ENCODE data around the gene KRTAP5-1.
"Not testable (repeated sequence)": the region's sequence is repeated elsewhere in the genome, so short reads cannot be mapped to it uniquely, and the experiment has no call there.

The KRTAP5-1 gene, protein sequence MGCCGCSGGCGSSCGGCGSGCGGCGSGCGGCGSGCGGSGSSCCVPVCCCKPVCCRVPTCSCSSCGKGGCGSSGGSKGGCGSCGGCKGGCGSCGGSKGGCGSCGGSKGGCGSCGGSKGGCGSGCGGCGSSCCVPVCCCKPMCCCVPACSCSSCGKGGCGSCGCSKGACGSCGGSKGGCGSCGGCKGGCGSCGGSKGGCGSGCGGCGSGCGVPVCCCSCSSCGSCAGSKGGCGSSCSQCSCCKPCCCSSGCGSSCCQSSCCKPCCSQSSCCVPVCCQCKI

DNA sequence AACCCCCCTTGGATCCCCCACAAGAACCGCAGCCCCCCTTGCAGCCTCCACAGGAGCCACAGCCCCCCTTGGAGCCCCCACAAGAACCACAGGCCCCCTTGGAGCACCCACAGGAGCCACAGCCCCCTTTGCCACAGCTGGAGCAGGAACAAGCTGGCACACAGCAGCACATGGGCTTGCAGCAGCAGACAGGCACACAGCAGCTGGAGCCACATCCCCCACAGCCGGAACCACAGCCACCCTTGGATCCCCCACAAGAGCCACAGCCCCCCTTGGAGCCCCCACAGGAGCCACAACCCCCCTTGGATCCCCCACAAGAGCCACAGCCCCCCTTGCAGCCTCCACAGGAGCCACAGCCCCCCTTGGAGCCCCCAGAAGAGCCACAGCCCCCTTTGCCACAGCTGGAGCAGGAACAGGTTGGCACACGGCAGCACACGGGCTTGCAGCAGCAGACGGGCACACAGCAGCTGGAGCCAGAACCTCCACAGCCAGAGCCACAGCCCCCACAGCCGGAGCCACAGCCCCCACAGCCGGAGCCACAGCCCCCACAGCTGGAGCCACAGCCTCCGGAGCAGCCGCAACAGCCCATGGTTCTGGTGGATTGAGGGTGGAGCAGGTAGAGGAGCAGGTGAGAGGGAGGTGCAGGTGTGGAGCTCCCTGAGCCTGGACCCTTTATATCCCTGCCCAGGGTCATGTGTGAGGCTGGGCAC lies at the start of gene KRTAP5-1:
TSS of gene KRTAP5-1 (minus strand) at position 623 of the 710 bp plus-strand sequence. CDS start at position 589, 34 bp downstream.
- intact Hi-C loops (cut with DNase I) = not testable (repeated sequence)
- DNase-seq = peak in 1 of 10 donors; percentile 72

DNA sequence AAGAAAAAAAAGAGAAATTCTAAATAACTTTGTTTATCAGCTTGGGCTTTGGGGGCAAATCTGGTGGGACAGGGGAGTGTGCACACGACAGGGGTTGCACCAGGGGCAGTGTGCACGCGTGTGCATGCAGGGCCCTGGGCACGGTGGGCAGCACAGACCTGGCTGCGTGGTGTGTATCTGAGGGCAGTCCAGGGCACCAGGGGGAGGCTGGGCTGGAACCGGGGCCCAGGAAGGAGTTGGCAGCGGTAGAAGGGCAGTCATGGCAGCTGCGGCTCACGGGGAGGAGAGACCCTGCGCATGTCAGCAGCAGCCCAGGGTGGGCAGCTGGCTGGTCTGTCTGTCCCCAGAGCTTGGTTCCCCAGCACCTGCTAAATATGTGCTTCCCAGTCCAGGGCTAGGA lies 48.8 kb upstream of the KRTAP5-1 start:
- DNase-seq = peak in 1 of 10 donors; percentile 70
- intact Hi-C loops (cut with DNase I) = no loop called here

DNA sequence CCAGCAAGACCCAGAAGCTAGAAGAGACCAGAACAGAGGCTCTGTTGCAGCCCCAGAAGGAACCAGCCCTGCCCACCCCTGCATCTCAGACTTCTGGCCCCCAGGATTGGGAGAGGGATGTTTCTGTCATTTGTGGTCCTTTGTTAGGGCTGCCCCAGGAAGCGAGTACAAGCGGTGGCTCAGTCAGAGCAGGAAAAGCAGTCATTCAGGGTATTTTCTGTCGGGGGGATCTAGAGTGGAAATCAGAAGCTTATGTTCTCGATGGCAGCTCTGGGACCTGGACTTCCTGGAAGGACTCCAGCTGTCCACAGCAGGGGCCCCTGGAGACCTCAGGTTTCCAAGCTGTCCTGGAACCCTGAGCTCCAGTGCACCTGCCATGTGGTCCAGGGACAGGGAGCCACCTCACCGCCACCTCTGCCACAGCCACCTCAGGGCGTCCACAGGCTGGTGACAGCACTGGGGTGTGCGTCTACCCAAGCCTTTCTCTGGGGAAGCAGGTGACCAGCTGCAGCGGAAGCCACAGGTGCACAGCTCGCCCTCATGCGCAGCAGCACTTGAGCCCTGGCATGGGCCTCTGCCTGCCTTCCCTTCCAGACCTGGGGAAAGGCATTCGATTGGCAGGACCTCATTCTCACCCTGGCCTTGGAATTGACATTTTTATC lies 47.1 kb upstream of the KRTAP5-1 start:
- peak in 2 of 10 donors; percentile 57 to 79 for DNase-seq
- intact Hi-C loops (cut with DNase I) = no loop called here

DNA sequence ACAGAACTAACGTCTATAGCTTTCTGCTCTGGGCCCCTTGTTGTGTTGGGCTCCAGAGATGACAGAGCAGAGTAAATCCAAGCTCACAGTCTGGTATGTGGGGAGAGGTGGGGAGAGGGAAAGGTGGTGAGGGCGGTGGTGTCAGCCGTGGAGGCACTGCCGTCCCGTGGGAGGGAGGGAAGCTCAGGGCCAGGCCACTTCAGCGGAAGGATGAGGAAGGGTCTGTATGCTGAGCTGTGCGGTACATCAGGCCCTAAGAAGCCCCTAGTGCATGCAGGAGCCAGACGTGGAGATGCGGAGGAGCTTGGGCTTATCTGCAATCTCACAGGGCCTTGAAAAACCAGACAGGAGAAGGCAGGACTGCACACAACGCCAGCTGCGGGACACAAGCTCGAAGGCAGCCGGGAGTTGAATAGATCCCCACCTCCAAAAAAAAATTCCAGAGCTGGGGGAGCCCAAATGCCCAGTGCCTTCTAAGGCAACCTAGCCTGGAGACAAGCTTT lies 46.0 kb upstream of the KRTAP5-1 start:
- intact Hi-C loops (cut with DNase I) = no loop called here

DNA sequence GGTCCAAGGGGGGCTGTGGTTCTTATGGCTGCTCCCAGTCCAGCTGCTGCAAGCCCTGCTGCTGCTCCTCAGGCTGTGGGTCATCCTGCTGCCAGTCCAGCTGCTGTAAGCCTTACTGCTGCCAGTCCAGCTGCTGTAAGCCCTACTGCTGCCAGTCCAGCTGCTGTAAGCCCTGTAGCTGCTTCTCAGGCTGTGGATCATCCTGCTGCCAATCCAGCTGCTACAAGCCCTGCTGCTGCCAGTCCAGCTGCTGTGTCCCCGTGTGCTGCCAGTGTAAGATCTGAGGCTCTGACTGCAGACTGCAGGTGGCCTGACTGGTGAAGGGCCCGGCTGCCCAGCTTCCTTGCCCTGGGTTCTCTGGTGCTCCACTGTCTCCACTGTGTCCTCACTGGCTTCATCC lies 45.2 kb upstream of the KRTAP5-1 start:
- peak in 2 of 10 donors; percentile 10 to 25 for DNase-seq
- intact Hi-C loops (cut with DNase I) = no loop called here

More for the DNA sequence above, 46.0 kb upstream of the KRTAP5-1 start:
- DNase-seq = peak in 2 of 10 donors; percentile 25 to 38

DNA sequence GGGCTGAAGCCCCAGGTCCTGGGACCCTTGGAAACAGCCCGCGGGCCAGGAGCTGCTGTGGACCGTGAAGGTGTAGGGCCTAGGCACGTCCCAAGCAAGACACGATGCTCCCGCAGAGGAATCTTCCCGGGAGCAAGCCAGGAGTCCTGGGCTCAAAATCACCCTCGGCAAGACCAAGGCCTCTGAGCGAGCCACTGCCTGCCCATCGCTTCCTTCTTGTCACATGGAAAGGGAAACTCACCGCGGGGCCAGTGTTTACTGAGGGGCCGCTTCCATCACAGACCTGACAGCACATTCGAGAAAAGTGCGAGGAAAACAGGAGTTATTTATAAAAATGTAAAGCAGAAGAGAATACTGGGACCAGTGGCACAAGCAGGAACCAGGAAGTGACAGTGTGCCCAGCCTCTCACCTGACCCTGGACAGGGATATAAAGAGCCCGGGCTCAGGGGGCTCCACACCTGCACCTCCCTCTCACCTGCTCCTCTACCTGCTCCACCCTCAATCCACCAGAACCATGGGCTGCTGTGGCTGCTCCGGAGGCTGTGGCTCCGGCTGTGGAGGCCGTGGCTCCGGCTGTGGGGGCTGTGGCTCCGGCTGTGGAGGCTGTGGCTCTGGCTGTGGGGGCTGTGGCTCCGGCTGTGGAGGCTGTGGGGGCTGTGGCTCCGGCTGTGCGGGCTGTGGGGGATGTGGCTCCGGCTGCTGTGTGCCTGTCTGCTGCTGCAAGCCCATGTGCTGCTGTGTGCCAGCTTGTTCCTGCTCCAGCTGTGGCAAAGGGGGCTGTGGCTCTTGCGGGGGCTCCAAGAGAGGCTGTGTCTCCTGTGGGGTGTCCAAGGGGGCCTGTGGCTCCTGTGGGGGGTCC lies 44.5 kb upstream of the KRTAP5-1 start, which contains the start of gene KRTAP5-5:
TSS of gene KRTAP5-5 (plus strand) at position 450 of the 860 bp plus-strand sequence. CDS start at position 516, 66 bp downstream.
- intact Hi-C loops (cut with DNase I) = no loop called here
- DNase-seq = peak in 2 of 10 donors; percentile 68 to 69

DNA sequence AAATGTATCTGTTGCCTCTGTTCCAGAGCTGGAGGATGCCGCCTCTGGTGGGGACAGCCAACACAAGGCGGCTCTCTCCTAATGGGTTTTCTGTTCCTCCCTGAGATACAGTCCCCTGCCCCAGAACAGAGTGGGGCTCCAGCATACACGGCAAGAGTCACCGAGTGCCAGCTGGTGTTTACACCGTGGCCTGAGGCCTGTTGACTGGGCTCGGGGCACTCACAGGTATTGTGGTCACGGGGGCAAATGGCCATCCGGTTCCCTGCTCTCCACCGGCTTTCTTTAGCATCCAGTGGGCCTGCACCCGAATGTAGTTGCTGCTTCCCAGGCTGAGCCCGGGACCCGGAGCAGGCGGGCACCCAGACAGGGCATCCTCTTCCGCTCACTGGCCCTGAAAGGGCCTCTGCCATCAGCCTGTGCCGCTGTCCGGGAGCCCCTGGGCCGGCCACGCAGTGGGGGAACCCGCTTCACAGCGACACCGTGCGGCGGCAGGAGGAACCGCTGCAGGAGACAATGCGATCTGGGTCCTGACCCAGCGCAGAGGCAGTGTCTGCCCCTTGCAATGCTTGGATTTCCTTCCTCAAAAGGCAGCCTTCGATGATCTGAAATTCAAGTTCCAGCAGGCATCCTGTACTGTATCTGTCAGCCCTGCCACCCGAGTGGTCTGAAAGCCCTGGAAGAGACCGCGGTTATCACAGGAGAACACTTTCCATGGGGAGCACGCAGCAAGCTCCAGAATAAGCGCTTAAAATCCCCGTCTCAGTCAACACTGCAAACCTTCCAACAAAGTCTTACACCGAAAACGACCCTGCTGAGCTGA lies 43.6 kb upstream of the KRTAP5-1 start:
- DNase-seq = peak; percentile 28 to 95 (median 71)

DNA sequence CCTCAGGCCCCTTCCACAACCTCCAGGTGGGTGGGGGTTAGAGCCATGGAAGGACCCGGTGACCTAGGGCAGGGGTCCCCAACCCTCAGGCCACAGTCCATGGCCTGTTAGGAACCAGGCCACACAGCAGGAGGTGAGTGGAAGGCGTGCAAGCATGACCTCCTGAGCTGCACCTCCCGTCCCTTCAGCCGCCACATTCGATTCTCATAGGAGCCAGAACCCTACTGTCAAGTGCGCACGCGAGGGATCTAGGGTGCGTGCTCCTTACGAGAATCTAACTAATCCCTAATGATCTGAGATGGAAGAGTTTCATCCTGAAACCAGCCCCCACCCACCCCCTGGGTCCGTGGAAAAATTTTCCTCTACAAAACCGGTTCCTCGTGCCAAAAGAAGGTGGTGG lies 40.5 kb upstream of the KRTAP5-1 start:
- no peak for DNase-seq
- intact Hi-C loops (cut with DNase I) = no loop called here

More for the DNA sequence above, 43.6 kb upstream of the KRTAP5-1 start:
- intact Hi-C loops (cut with DNase I) = no loop called here

DNA sequence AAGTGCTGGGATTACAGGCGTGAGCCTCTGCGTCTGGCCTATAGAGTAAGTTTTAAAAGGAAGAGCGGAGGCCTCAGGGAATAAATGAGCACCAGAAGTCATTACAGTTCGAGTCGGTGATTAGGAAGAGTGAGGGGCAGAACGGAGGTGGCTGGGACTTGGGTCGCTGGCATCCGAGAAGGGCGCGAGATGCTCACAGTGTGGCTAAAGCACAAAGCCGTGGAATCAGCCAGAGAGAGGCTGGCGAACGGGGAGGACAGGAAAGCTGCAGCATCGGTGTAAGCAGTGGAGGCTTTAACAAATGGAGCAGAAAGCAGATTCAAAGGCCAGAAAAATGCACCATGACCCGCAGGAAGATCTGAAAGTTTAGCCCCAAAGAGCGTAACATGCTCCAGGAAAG lies 39.5 kb upstream of the KRTAP5-1 start:
- intact Hi-C loops (cut with DNase I) = no loop called here

DNA sequence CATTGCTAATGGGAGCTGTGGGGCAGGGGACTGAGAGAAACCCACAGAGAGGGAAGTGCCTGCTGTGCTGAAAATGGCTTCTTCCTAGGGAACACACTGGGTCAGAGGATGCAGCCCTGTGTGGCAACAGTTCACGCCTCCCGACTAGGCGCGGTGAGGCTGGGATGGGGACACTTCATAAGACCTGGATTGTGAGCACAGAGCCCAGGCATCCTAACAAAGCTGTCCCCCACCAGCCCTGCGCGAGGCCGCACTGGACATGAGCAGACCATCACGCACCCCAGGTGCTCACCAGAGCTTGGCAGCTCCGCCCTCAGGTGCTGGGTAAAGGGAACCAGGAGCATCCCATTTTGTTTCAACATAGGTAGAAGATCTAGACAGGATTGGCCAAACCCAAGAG lies 38.6 kb upstream of the KRTAP5-1 start:
- intact Hi-C loops (cut with DNase I) = no loop called here
- no peak for DNase-seq

More for the DNA sequence above, 39.5 kb upstream of the KRTAP5-1 start:
- DNase-seq = no peak

DNA sequence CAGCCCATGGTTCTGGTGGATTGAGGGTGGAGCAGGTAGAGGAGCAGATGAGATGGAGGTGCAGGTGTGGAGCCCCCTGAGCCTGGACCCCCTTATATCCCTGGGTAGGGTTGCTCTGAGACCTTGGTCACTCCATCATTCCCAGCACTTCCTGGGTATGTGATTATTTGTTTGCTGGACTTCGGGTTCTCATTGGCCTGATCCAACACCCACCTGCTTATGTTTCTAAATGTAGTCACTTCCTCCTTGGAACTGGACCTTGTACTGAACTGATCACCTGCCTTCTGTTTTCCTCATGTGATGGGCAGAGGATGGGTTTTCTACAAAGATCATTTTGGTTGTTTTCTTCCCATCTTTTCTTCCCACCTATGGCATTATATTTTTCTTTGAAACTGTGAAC lies 37.0 kb upstream of the KRTAP5-1 start, which contains the start of gene KRTAP5-4:
TSS of gene KRTAP5-4 (minus strand) at position 53 of the 400 bp plus-strand sequence. CDS start at position 8, 45 bp downstream.
- no peak for DNase-seq
- intact Hi-C loops (cut with DNase I) = no loop called here

DNA sequence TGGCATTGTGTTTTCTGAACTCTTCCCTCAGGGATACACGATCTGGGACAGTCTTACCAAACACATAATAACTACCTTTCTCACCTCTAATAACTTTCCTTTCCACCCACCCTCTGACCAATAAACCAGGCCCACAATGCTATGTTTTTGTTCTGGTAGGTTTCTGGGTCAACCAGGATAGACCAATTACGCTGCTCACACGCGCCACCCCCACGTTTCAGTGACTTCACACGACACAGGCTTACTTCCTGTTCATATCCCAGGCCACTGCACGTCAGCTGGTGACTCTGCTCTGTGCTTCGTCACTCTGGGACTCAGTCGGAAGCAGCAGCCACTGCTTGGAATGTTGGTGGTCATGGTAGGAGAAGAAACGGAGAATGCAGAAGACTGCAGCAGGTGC lies 34.4 kb upstream of the KRTAP5-1 start:
- no peak for DNase-seq
- intact Hi-C loops (cut with DNase I) = no loop called here

DNA sequence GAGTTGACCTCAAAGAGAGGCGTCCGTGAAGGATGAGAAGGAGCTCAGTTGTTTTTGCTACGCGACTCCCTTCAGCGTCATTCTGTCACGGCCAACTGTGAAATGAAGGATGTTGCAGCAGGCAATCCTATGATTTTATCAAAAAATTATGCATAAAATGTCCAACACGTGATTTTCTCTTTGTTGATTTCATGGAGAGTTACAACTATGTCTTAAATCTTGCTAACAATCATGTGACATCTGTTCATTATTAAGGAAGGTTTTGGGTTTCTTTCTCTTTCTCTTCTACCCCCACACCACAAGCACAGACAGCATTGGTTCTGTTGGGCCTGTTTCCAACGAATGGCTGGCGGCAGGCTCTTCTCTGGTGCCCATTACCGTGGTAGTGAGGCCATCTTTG lies 33.1 kb upstream of the KRTAP5-1 start:
- intact Hi-C loops (cut with DNase I) = no loop called here

DNA sequence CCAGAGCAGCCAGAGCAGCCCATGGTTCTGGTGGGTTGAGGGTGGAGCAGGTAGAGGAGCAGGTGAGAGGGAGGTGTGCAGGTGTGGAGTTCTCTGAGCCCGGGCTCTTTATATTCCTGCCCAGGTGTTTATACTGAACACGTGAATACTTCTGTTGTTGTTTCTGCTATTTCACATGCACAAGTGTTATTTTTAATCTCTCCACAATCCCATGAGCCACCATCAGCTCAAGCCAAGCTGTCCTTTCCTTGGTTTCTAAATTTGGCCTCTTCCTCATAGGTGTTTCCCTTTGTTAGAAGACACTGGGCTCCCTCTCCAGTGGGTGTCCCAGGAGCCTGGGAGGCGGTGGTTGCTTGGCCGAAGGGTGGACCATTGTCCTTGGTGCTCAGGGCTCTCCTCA lies 23.3 kb upstream of the KRTAP5-1 start, which contains the start of gene KRTAP5-3:
TSS of gene KRTAP5-3 (minus strand) at position 101 of the 400 bp plus-strand sequence. CDS start at position 23, 78 bp downstream.
- intact Hi-C loops (cut with DNase I) = no loop called here
- no peak for DNase-seq

More for the DNA sequence above, 33.1 kb upstream of the KRTAP5-1 start:
- DNase-seq = no peak

DNA sequence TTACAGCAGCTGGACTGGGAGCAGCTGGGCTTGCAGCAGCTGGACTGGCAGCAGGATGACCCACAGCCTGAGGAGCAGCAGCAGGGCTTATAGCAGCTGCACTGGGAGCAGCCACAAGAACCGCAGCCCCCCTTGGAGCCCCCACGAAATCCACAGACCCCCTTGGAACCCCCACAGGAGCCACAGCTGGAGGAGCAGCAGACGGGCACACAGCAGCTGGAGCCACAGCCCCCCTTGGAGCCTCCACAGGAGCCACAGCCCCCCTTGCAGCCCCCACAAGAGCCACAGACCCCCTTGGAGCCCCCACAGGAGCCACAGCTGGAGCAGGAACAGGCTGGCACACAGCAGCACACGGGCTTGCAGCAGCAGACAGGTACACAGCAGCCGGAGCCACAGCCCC lies 22.8 kb upstream of the KRTAP5-1 start:
- intact Hi-C loops (cut with DNase I); DNase-seq: not testable (repeated sequence)

DNA sequence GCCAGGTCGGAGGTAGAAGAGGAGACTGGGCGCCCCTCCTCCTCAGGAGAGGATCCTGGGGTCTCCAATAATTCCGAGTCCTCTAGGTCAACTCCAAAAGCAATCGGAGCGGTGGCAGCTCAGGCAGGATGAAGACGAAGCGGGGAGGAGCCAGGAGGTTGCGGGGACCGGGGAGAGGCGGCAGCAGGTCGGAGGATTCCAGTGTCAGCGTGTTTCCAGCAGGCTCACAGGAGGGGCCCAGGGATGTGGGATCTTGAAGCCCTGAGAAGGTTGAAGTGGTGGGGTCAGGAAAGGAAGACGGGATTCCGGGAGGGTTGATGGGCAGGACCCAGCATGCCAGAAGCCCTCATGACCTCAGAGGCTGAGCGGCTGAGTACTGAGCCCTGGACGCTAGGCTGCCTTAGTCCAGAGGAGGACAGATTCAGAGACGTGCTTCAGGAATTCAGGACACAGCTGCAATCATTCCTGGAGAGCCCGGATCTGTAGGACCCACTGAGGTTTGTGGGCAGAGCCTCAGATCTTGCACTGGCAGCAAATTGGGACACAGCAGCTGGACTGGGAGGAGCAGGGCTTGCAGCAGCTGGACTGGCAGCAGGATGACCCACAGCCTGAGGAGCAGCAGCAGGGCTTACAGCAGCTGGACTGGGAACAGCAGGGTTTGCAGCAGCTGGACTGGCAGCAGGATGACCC lies 22.2 kb upstream of the KRTAP5-1 start:
- DNase-seq; intact Hi-C loops (cut with DNase I): not testable (repeated sequence)

DNA sequence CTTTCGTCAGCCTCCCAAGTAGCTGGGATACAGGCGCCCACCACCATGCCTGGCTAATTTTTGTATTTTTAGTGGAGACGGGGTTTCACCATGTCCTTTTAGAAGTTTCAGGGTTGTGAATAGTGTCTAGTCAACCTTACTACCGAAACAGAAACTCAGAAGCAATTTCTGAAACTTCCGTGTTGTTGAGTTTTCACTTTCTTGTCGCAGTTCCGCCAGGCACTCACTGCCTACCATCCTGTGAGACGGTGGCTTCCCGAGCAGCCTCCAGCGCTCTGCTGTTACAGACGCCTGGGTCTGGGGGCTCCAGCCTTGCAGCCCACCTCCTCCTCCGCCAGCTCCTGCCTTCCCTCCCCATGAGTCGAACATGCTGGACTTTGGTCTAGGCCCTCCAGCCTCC lies 20.8 kb upstream of the KRTAP5-1 start:
- intact Hi-C loops (cut with DNase I); DNase-seq: not testable (repeated sequence)

DNA sequence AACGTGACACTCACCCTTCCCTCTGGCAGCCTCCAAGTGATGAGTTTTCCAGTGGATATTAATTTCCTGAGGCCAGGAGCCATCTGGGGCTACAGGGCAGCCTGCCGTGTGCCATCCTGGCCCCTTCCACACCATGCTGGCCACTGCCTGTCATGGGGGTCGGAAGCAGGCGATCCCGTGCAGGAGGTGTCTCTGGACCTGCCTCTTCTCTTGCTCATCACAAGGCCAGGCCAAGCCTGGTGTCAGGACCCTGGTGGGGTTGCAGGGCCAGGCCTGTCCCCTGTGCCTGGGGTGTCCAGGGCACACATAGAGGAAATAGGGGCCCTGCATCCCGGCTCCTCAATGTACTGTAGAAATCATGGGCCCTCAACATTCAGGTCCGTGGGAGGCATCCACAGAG lies 19.6 kb upstream of the KRTAP5-1 start:
- intact Hi-C loops (cut with DNase I) = no loop called here
- no peak for DNase-seq
